Neural cell (in vitro differentiated cells): ENCODE measurements around the gene SLC35C1. TPM values are rescaled to one million over a fixed set of nuclear protein-coding genes. Genes with fewer than 3 reads are reported as not detected.

Experiments used
- H2AFZ ChIP-seq: fragments of 200-600, 300-800 bp; sonication (generic), shearing (Covaris generic); 2 replicates; pipeline ENCODE4 v1.6.0; 2014; ENCODE audit warnings: low read depth, mild to moderate bottlenecking, antibody characterized with exemption, low read length, moderate library complexity
- H3F3A ChIP-seq: fragments of 200-600 bp; shearing (Covaris generic); 2 replicates; pipeline ENCODE4 v1.6.1; 2016; ENCODE audit warnings: mild to moderate bottlenecking, moderate library complexity, mixed read lengths, antibody characterized with exemption, low read length; ENCODE audit not compliant: insufficient read depth, poor library complexity, severe bottlenecking
- H3K27ac ChIP-seq: fragments of 200-600, 300-800 bp; sonication (generic), shearing (Covaris generic); 2 replicates; pipeline ENCODE4 v1.5.1; 2014; ENCODE audit warnings: mild to moderate bottlenecking, low read length, moderate library complexity
- H3K27me3 ChIP-seq: fragments of 300-800, 200-600 bp; sonication (generic), shearing (Covaris generic); 2 replicates; pipeline ENCODE4 v1.6.0; 2014; ENCODE audit warnings: mild to moderate bottlenecking, low read depth, low read length, moderate library complexity; ENCODE audit not compliant: insufficient read depth
- H3K36me3 ChIP-seq: fragments of 300-800, 200-600 bp; sonication (generic), shearing (Covaris generic); 2 replicates; pipeline ENCODE4 v1.5.1; 2014; ENCODE audit warnings: mild to moderate bottlenecking, antibody characterized with exemption, low read length, moderate library complexity; ENCODE audit not compliant: insufficient read depth
- H3K4me2 ChIP-seq: fragments of 300-800, 200-600 bp; sonication (generic), shearing (Covaris generic); 2 replicates; pipeline ENCODE4 v1.6.0; 2014; ENCODE audit warnings: mild to moderate bottlenecking, low read length
- H3K4me3 ChIP-seq: fragments of 300-800, 200-600 bp; sonication (generic), shearing (Covaris generic); 2 replicates; pipeline ENCODE4 v1.5.1; 2014; ENCODE audit warnings: mild to moderate bottlenecking, low read length, moderate library complexity
- H3K79me2 ChIP-seq: fragments of 200-600 bp; shearing (Covaris generic); replicated peaks from 2 replicates; pipeline ENCODE4 v1.6.0; 2014; ENCODE audit warnings: mild to moderate bottlenecking, low read length, moderate library complexity; ENCODE audit not compliant: insufficient read depth
- H3K9ac ChIP-seq: fragments of 300-800, 200-600 bp; sonication (generic), shearing (Covaris generic); 2 replicates; pipeline ENCODE4 v1.6.1; 2016; ENCODE audit warnings: mild to moderate bottlenecking, low read length, mixed read lengths
- H3K9me2 ChIP-seq: fragments of 200-600 bp; shearing (Covaris generic); 2 replicates; pipeline ENCODE4 v1.6.1; 2016; ENCODE audit warnings: mild to moderate bottlenecking, low read length, mixed read lengths; ENCODE audit not compliant: insufficient read depth
- H3K9me3 ChIP-seq: fragments of 200-600, 300-800 bp; sonication (generic), shearing (Covaris generic); 2 replicates; pipeline ENCODE4 v1.6.1; 2016; ENCODE audit warnings: mild to moderate bottlenecking, mixed run types, low read length, moderate library complexity, mixed read lengths
- H4K20me1 ChIP-seq: fragments of 200-600 bp; shearing (Covaris generic); 2 replicates; pipeline ENCODE4 v1.6.1; 2016; ENCODE audit warnings: mild to moderate bottlenecking, mixed run types; ENCODE audit not compliant: insufficient read depth
- CTCF ChIP-seq: fragments of 450-650 bp; IDR thresholded peaks from 2 replicates; pipeline ENCODE4 v1.5.1; 2014; ENCODE audit warnings: antibody characterized with exemption, mild to moderate bottlenecking, moderate library complexity; ENCODE audit not compliant: poor library complexity, severe bottlenecking
- EP300 ChIP-seq: fragments of 450-650 bp; conservative IDR thresholded peaks from 2 replicates; pipeline ENCODE4 v1.6.1; 2014; ENCODE audit warnings: antibody characterized with exemption, mild to moderate bottlenecking, moderate library complexity; ENCODE audit not compliant: poor library complexity, severe bottlenecking
- EZH2 ChIP-seq: fragments of 200-600, 300-800 bp; shearing (Covaris generic), sonication (generic); IDR thresholded peaks from 2 replicates; pipeline ENCODE4 v1.6.1; 2014; ENCODE audit warnings: antibody characterized with exemption, low read length, borderline replicate concordance, mild to moderate bottlenecking; ENCODE audit not compliant: insufficient read depth, poor library complexity, severe bottlenecking
- MXI1 ChIP-seq: fragments of 450-650 bp; conservative IDR thresholded peaks from 2 replicates; pipeline ENCODE4 v1.6.1; 2014; ENCODE audit warnings: antibody characterized with exemption, mild to moderate bottlenecking; ENCODE audit not compliant: poor library complexity, severe bottlenecking
- POLR2AphosphoS5 ChIP-seq: IDR thresholded peaks from 2 replicates; pipeline ENCODE4 v1.6.1; 2012
- RAD21 ChIP-seq: fragments of 450-650 bp; conservative IDR thresholded peaks from 2 replicates; pipeline ENCODE4 v1.6.1; 2014; ENCODE audit warnings: antibody characterized with exemption, mild to moderate bottlenecking, moderate library complexity
- REST ChIP-seq: IDR thresholded peaks from 2 replicates; pipeline ENCODE4 v1.6.1; 2012; ENCODE audit warnings: borderline replicate concordance
- SMC3 ChIP-seq: fragments of 450-650 bp; conservative IDR thresholded peaks from 2 replicates; pipeline ENCODE4 v1.6.1; 2014; ENCODE audit warnings: antibody characterized with exemption, mild to moderate bottlenecking, moderate library complexity; ENCODE audit not compliant: poor library complexity
- TAF1 ChIP-seq: IDR thresholded peaks from 2 replicates; pipeline ENCODE4 v1.6.1; 2012; ENCODE audit warnings: low read depth
- polyA plus RNA-seq: library from polyadenylated mRNA; depleted of rRNA; stranded (reverse); fragments of >200 nt; gene quantifications from 2 replicates; pipeline ENCODE4 v1.2.3, GENCODE V29; 2014

SLC35C1 gene
- polyA plus RNA-seq, 1 donor from 2014 or later = 2.3 TPM

- H2AFZ ChIP-seq = no peak overlapping the region
- H3K27ac ChIP-seq = no peak overlapping the region
- no peak overlapping the region for H3K4me3 ChIP-seq
- H3K4me2 ChIP-seq = no peak overlapping the region
- H3F3A ChIP-seq = peaks cover 8% of the 10 kb centered on the region
- no peaks in the 10 kb centered on the region for H3K9me2 ChIP-seq
- H3K36me3 ChIP-seq = no peaks in the 10 kb centered on the region
- no peaks in the 10 kb centered on the region for H3K27me3 ChIP-seq
- no peaks in the 10 kb centered on the region for H3K79me2 ChIP-seq
- H3K9ac ChIP-seq = no peak overlapping the region
- no peaks in the 10 kb centered on the region for H4K20me1 ChIP-seq
- TF ChIP-seq CTCF (no peak), RAD21 (no peak), POLR2AphosphoS5 (no peak), EP300 (no peak), TAF1 (no peak), EZH2 (no peak), SMC3 (no peak), MXI1 (no peak)
- no peaks in the 10 kb centered on the region for H3K9me3 ChIP-seq
Measured at GRCh38 chr11:45860348-45860747, 55.4 kb downstream of the SLC35C1 start.

GRCh38 chr11:45860764-45861510 lies 56.0 kb downstream of the SLC35C1 start:
- Histone ChIP-seq H3K36me3 (no peaks in the 10 kb centered on the region), H2AFZ (no peak overlapping the region), H3K9me3 (no peaks in the 10 kb centered on the region), H3F3A (peaks cover 8% of the 10 kb centered on the region), H3K4me2 (no peak overlapping the region), H3K4me3 (no peak overlapping the region), H3K27me3 (no peaks in the 10 kb centered on the region), H4K20me1 (no peaks in the 10 kb centered on the region), H3K79me2 (no peaks in the 10 kb centered on the region), H3K9me2 (no peaks in the 10 kb centered on the region), H3K27ac (no peak overlapping the region), H3K9ac (no peak overlapping the region)
- TF ChIP-seq SMC3 (no peak), CTCF (no peak), EZH2 (no peak), REST (no peak), MXI1 (no peak), TAF1 (no peak), EP300 (no peak)

Other genes with a start within 250 kb of the SLC35C1 start
- gene CHST1, start 139.5 kb upstream of the SLC35C1 start, polyA plus RNA-seq = 16.2 and 22.8 TPM in 2 replicates
- 27.8 and 35.1 TPM in 2 replicates for gene CRY2, start 42.3 kb downstream of the SLC35C1 start, polyA plus RNA-seq
- 58.8 and 76.0 TPM in 2 replicates for gene MAPK8IP1, start 80.5 kb downstream of the SLC35C1 start, polyA plus RNA-seq
- not detected in 2 replicates for gene FREY1, start 102.1 kb downstream of the SLC35C1 start, polyA plus RNA-seq
- gene PEX16, start 112.7 kb downstream of the SLC35C1 start, polyA plus RNA-seq = 61.1 and 71.6 TPM in 2 replicates
- gene LARGE2, start 117.5 kb downstream of the SLC35C1 start, polyA plus RNA-seq = not detected in 2 replicates